ENCODE measurements around the gene OR4B1.
"Not testable (repeated sequence)": the region's sequence is repeated elsewhere in the genome, so short reads cannot be mapped to it uniquely, and the experiment has no call there.

Gene OR4B1

DNA sequence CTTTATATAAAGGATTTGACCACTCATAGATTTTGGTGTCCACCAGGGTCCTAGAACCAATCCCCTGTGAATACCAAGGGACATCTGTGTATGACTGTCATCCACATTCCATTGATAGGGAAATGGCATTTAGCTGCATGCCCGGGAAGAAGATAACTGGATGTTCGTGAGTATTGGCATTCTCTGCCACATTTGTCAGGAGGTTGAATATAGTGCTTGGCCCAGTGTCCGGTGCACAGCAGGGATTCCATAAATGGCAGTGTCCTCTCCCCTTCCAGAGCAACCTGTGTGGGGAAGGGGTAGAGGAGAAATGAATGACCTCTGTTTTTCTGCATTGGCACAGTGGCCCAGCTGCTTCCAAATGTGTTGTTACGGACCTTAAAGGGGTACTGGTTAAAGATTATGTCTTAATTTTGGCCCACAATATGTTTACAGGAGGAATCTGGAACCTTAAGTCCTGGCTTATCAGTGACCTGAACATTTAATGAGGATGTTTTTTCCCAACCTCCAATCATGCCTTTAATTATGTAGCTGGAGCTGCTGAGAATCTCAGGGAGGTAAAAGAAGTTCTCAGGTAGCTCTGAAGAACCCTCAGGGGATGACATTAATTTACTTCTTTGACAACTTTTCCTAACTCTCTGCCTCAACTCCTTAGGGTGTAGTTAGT, 33.6 kb upstream of the OR4B1 start:
- Histone ChIP-seq H3K79me2 (ENCODE audit: insufficient read depth, low read length) (no peaks in the 10 kb centered on the region), H3K9me2 (ENCODE audit: low read depth, low read length) (no peaks in the 10 kb centered on the region), H3K4me2 (ENCODE audit: low read length) (no peak overlapping the region), H2AFZ (ENCODE audit: low read length) (no peak overlapping the region), H3K36me3 (ENCODE audit: insufficient read depth, low read length) (no peaks in the 10 kb centered on the region), H3K9ac (ENCODE audit: low read length) (no peak overlapping the region), H3K4me3 (ENCODE audit: low read depth, low read length, poor library complexity, severe bottlenecking) (no peak overlapping the region), H3F3A (ENCODE audit: insufficient read depth, low read length) (no peaks in the 10 kb centered on the region), H3K27me3 (ENCODE audit: insufficient read depth, low read length) (no peaks in the 10 kb centered on the region; the same call in 1 of the 2 replicates), H4K20me1 (ENCODE audit: insufficient read depth, low read length) (no peaks in the 10 kb centered on the region), H3K4me1 (ENCODE audit: insufficient read depth, low read length, severe bottlenecking) (no peaks in the 10 kb centered on the region), H3K9me3 (ENCODE audit: low read length) (no peaks in the 10 kb centered on the region), H3K27ac (ENCODE audit: low read depth, low read length, poor library complexity, severe bottlenecking) (no peak overlapping the region)
- TF ChIP-seq CTCF (IDR thresholded peaks at IDR 0.05; ENCODE audit: low read length) (no peak), EZH2 (IDR thresholded peaks at IDR 0.05; ENCODE audit: borderline replicate concordance, low read length) (no peak)

- no peaks in the 10 kb centered on the region for H4K20me1 ChIP-seq (ENCODE audit: insufficient read depth, low read length)
- no peaks in the 10 kb centered on the region for H3K36me3 ChIP-seq (ENCODE audit: insufficient read depth, low read length)
- no peak overlapping the region for H3K9ac ChIP-seq (ENCODE audit: low read length)
- no peaks in the 10 kb centered on the region for H3K4me1 ChIP-seq (ENCODE audit: insufficient read depth, low read length, severe bottlenecking)
- H2AFZ ChIP-seq (ENCODE audit: low read length), result no peak overlapping the region
- H3K4me3 ChIP-seq (ENCODE audit: low read depth, low read length, poor library complexity, severe bottlenecking), result no peak overlapping the region
- H3K27ac ChIP-seq (ENCODE audit: low read depth, low read length, poor library complexity, severe bottlenecking), result no peak overlapping the region
- no peaks in the 10 kb centered on the region; the same call in 1 of the 2 replicates for H3K27me3 ChIP-seq (ENCODE audit: insufficient read depth, low read length)
- TF ChIP-seq EZH2 (IDR thresholded peaks at IDR 0.05; ENCODE audit: borderline replicate concordance, low read length) (no peak), CTCF (IDR thresholded peaks at IDR 0.05; ENCODE audit: low read length) (no peak; the same call in 1 of the 2 replicates)
- no peak overlapping the region for H3K4me2 ChIP-seq (ENCODE audit: low read length)
- H3K9me3 ChIP-seq (ENCODE audit: low read length), result no peaks in the 10 kb centered on the region
- no peaks in the 10 kb centered on the region for H3K79me2 ChIP-seq (ENCODE audit: insufficient read depth, low read length)
- H3K9me2 ChIP-seq (ENCODE audit: low read depth, low read length), result no peaks in the 10 kb centered on the region
- H3F3A ChIP-seq (ENCODE audit: insufficient read depth, low read length), result no peaks in the 10 kb centered on the region
These were observed 32.2 kb upstream of the OR4B1 start for GRCh38 chr11:48184452-48184851.

DNA sequence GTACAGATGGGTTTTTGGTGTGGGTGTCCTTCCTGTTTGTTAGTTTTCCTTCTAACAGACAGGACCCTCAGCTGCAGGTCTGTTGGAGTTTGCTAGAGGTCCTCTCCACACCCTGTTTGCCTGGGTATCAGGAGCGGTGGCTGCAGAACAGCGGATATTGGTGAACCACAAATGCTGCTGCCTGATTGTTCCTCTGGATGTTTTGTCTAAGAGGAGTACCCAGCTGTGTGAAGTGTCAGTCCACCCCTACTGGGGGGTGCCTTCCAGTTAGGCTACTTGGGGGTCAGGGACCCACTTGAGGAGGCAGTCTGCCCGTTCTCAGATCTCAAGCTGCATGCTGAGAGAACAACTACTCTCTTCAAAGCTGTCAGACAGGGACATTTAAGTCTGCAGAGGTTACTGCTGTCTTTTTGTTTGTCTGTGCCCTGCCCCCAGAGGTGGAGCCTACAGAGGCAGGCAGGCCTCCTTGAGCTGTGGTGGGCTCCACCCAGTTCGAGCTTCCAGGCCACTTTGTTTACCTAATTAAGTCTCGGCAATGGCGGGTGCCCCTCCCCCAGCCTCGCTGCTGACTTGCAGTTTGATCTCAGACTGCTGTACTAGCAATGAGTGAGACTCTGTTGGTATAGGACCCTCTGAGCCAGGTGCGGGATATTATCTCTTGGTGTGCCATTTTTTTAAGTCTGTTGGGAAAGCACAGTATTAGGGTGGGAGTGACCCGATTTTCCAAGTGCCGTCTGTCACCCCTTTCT, 25.5 kb upstream of the OR4B1 start:
- H3K4me2 ChIP-seq (ENCODE audit: low read length), result peak overlapping the region; percentile 26; the same call in 1 of the 2 replicates
- H3K4me3 ChIP-seq (ENCODE audit: low read depth, low read length, poor library complexity, severe bottlenecking); H2AFZ ChIP-seq (ENCODE audit: low read length): not testable (repeated sequence)

More for the DNA sequence above, 25.5 kb upstream of the OR4B1 start:
- H3K36me3 ChIP-seq (ENCODE audit: insufficient read depth, low read length); H3K27me3 ChIP-seq (ENCODE audit: insufficient read depth, low read length); H3K9ac ChIP-seq (ENCODE audit: low read length); H3K9me2 ChIP-seq (ENCODE audit: low read depth, low read length); H4K20me1 ChIP-seq (ENCODE audit: insufficient read depth, low read length); H3K27ac ChIP-seq (ENCODE audit: low read depth, low read length, poor library complexity, severe bottlenecking); H3F3A ChIP-seq (ENCODE audit: insufficient read depth, low read length); H3K4me1 ChIP-seq (ENCODE audit: insufficient read depth, low read length, severe bottlenecking); H3K9me3 ChIP-seq (ENCODE audit: low read length); H3K79me2 ChIP-seq (ENCODE audit: insufficient read depth, low read length): not testable (repeated sequence)
